ENCODE results near the gene GHR. TPM values are rescaled to one million over a fixed set of nuclear protein-coding genes. Genes with fewer than 3 reads are reported as not detected.

Gene GHR
- total RNA-seq, 1 donor from 2014 or later, result 6.4 TPM

DNA sequence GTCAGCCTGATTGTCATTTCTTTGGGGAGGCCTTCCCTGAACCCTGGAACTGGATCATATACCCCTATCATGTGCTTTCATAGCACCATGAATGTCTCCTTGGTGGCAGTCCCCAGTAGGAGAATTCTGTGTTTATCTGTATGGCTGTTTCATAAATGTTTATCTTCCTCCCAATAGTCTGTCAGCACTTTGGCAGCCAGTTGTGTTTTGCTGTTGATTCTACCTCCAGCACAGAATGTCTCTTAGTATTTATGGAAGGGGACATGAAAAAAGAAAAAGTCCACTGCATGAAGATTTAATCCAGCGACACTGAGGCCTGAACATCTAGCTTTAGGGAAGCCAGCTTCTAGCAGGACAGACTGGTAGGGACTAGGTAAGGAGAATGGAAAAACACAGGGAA, 38.3 kb downstream of the GHR start:
- intact Hi-C loops (cut with DNase I), result no loop called here
- Histone ChIP-seq H3K36me3 (no peaks in the 10 kb centered on the region), H3K4me3 (no peak overlapping the region), H3K27me3 (no peaks in the 10 kb centered on the region), H3K27ac (no peak overlapping the region), H3K9me3 (no peaks in the 10 kb centered on the region), H3K4me1 (no peaks in the 10 kb centered on the region)
- DNase-seq (ENCODE audit: low spot score in 2 of 2), result no peak
- TF ChIP-seq, protein P1, sequence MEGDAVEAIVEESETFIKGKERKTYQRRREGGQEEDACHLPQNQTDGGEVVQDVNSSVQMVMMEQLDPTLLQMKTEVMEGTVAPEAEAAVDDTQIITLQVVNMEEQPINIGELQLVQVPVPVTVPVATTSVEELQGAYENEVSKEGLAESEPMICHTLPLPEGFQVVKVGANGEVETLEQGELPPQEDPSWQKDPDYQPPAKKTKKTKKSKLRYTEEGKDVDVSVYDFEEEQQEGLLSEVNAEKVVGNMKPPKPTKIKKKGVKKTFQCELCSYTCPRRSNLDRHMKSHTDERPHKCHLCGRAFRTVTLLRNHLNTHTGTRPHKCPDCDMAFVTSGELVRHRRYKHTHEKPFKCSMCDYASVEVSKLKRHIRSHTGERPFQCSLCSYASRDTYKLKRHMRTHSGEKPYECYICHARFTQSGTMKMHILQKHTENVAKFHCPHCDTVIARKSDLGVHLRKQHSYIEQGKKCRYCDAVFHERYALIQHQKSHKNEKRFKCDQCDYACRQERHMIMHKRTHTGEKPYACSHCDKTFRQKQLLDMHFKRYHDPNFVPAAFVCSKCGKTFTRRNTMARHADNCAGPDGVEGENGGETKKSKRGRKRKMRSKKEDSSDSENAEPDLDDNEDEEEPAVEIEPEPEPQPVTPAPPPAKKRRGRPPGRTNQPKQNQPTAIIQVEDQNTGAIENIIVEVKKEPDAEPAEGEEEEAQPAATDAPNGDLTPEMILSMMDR (IDR thresholded peaks at IDR 0.05), result no peak

DNA sequence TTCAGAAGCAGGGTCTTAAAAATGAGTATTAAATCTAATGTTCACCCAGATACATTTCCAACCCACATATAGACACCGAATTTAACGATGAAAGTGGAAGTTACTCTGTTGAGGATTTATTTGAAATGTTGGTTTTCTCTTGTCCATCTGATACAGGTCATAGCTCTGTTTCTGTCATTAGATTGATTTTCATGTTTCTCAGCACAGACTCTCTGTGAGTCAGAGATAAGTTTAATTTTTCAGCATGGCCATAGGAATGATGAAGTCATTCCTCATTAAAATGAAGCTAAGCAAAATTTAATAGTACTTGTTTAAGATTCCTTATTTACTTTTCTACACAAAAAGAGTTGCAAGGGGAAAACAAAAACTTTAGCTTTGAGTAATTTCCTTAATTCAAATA, 38.8 kb downstream of the GHR start:
- intact Hi-C loops (cut with DNase I), result no loop called here
- no peaks in the 10 kb centered on the region for H3K4me1 ChIP-seq
- H3K27me3 ChIP-seq, result no peaks in the 10 kb centered on the region
- H3K27ac ChIP-seq, result no peak overlapping the region
- no peak overlapping the region for H3K4me3 ChIP-seq
- H3K9me3 ChIP-seq, result no peaks in the 10 kb centered on the region
- no peaks in the 10 kb centered on the region for H3K36me3 ChIP-seq
- no peak for DNase-seq (ENCODE audit: low spot score in 2 of 2)
- TF ChIP-seq, protein P1 (IDR thresholded peaks at IDR 0.05), result no peak

DNA sequence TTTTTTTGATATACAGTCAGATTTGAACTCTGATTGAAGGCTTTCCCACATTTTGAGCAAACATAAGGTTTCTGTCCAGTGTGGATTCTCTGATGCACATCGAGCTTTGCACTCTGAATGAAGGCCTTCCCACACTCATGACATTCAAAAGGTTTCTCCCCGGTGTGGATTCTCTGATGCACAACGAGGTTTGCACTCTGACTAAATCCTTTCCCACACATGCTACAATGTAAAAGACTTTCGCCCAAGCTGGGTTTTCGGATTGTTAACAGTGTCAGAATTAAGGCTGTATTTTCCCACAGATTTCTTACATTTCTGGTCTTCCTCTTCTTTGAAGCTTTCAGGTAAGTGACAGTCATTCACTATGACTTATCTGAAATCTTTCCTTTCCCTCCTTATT, 44.3 kb downstream of the GHR start:
- TF ChIP-seq, protein P1 (IDR thresholded peaks at IDR 0.05), result no peak
- DNase-seq (ENCODE audit: low spot score in 2 of 2), result no peak
- Histone ChIP-seq H3K36me3 (no peaks in the 10 kb centered on the region), H3K27me3 (no peaks in the 10 kb centered on the region), H3K4me1 (peaks cover 0 to 4% of the 10 kb centered on the region in 2 donors), H3K9me3 (no peaks in the 10 kb centered on the region), H3K4me3 (no peak overlapping the region), H3K27ac (no peak overlapping the region)
- intact Hi-C loops (cut with DNase I), result no loop called here

DNA sequence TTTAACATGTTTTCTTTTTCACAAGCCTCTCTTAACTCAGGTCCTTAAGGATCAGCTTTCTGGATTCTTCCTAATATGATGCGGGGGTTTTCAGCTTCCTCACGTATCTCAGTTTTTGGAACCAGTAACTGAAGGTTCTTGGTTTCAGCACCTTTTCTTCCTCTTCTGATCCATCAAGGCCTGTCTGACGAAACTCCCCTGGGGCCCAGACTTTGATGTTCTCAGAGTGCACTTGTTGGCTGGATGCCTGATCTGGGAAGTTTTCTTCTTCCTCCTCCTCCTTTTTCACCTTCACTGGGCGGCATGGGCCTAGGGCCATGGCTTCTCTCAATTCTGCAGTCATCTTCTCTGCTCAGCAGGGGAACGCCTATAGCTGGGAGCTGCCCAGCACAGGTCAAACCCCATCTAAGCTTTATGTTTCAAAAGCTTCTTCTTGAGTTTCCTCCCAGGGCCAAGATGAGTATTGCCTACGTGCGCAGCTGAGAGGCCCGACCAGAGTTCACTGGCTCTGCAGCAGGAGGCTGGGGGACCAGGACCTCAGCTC, 44.8 kb downstream of the GHR start:
- H3K36me3 ChIP-seq, result no peaks in the 10 kb centered on the region
- peaks cover 0 to 4% of the 10 kb centered on the region in 2 donors for H3K4me1 ChIP-seq
- H3K9me3 ChIP-seq, result no peaks in the 10 kb centered on the region
- no peaks in the 10 kb centered on the region for H3K27me3 ChIP-seq
- H3K27ac ChIP-seq, result no peak overlapping the region
- no peak overlapping the region for H3K4me3 ChIP-seq
- intact Hi-C loops (cut with DNase I), result no loop called here
- no peak for DNase-seq (ENCODE audit: low spot score in 2 of 2)
- TF ChIP-seq, protein P1 (IDR thresholded peaks at IDR 0.05), result no peak

DNA sequence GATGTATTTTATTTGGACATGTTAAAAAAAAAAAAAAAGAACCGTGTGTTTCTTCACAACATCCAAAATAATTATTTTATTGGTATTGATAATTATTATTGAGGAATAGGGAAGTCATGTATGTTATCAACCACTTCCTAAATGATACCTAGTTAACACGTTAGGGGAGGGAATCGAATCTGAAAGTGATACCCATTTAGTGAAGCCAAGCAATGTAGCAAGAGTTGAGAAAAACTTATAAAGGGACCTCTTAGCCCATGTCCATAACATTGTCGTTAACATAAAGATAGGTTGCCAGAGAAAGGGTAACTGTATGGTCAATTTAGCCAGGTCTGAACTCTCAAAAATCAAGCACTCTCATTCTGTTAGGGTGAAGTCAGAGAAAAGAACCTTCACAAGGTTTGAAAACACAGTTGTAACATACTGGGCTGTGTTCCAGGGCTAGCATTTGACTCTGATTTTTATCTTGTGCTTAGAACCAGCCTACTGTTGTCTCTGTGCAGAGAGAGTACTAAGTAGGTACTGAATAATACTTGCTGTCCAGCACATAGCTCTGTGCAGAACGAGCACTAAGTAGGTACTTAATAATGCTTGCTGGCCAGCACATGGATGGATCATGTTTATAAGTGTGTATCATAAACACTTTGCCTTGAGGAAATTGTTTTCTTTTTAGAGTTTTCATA, 60.4 kb downstream of the GHR start:
- no peaks in the 10 kb centered on the region for H3K36me3 ChIP-seq

More for the DNA sequence above, 60.4 kb downstream of the GHR start:
- peaks cover 0 to 3% of the 10 kb centered on the region in 2 donors for H3K9me3 ChIP-seq
- DNase-seq (ENCODE audit: low spot score in 2 of 2), result no peak
- H3K27ac ChIP-seq, result no peak overlapping the region
- H3K4me1 ChIP-seq, result no peaks in the 10 kb centered on the region
- no peaks in the 10 kb centered on the region for H3K27me3 ChIP-seq
- TF ChIP-seq, protein P1 (IDR thresholded peaks at IDR 0.05), result no peak
- H3K4me3 ChIP-seq, result no peak overlapping the region
- intact Hi-C loops (cut with DNase I), result no loop called here

All from ascending aorta (tissue), 2 donors.